Measurements from ENCODE around the gene HEXB.

Gene HEXB

GRCh38 chr5:74761241-74761640 lies 76.2 kb downstream of the HEXB start:
- DNase-seq: no peak

DNA sequence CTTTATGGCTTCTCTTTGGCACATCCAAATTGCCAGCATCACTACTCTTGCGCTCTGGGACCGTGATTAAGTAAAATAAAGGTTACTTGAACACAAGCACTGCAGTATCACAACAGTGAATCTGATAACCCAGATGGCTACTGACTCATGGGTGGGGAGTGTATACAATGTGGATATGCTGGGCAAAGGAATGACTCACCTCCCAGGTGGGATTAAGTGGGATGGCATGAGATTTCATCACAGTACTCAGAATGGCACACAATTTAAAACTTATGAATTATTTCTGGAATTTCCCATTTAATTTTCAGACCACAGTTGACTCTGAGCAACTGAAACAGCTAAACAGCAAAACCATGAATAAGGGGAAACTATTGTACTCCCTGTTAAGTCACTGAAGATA lies 77.6 kb downstream of the HEXB start:
- DNase-seq: no peak

GRCh38 chr5:74763504-74763903 lies 78.5 kb downstream of the HEXB start:
- DNase-seq: no peak

GRCh38 chr5:74765201-74765600 lies 80.2 kb downstream of the HEXB start:
- no peak for DNase-seq

- DNase-seq: no peak
Observed at GRCh38 chr5:74765929-74766328, 80.9 kb downstream of the HEXB start.

GRCh38 chr5:74766418-74766848 lies 81.4 kb downstream of the HEXB start:
- peak; percentile 17 for DNase-seq

DNA sequence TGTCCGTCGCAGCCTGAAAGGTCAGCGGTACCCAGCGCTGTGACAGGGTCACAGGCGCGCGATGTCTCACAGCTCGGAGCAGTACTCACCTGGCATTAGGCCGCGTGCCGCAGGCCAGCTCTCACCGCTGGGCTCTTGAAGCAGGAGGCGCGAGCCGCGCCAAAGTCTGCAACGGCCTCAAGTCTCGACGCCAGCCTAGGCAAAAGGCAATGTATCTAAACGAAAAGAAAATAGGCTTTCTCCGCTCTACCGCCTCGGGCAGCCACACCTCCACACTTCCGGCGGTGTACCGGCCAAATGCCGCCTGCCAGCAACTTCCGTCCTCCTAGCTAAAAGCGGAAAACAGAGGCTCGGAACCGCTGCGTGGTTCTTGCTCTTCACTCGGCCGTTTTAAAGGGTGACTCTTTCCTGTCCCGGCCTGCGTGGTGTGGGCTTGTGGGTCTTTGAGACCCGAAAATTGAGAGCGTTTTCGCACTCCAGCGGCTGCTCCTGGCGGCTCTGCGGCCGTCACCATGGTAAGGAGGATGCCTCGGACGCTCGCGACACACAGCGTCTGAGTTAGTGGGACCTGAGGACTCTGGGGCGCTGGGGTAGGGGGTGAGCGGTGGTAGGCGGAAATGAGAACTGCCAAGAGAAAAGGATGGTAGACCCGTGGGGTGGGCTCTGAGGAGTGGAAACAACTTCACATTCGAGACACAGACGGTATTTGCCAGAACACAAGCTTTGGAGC lies 82.0 kb downstream of the HEXB start, which contains the start of the genes GFM2 and NSA2:
Gene GFM2, minus strand, starts transcription at position 269 of the 730 bp plus-strand sequence. CDS start 3,375 bp downstream, outside the sequence.
Gene NSA2, plus strand, starts transcription at position 401 of the 730 bp plus-strand sequence. Its CDS starts 112 bp downstream, at position 513.
- peak; percentile 93 for DNase-seq

DNA sequence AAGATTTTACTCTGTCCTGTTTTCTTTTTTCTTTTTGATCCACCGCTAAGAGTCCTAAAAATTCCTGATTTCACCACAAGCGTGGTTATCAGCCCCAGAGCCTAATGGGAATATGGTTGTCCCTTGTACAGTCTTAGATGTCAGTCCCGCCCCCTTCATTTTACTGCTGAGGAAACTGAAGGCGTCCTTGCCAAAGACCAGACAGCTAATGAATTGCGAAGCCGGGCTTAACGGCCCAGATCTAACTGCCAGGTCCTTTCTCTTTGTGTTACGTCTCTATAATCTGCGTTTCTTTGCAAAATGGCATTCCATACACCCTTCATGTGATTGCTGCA lies 82.5 kb downstream of the HEXB start:
- DNase-seq: no peak
